G401.6 (cell line): ENCODE data around the gene CHMP2A.
"Not testable (repeated sequence)": the region's sequence is repeated elsewhere in the genome, so short reads cannot be mapped to it uniquely, and the experiment has no call there.

Source experiments
- FAIRE-seq: peaks from 2 replicates; lab custom pipeline; 2012; peaks lifted over from hg19 to GRCh38; lab: Jason Lieb, UNC

Gene CHMP2A

DNA sequence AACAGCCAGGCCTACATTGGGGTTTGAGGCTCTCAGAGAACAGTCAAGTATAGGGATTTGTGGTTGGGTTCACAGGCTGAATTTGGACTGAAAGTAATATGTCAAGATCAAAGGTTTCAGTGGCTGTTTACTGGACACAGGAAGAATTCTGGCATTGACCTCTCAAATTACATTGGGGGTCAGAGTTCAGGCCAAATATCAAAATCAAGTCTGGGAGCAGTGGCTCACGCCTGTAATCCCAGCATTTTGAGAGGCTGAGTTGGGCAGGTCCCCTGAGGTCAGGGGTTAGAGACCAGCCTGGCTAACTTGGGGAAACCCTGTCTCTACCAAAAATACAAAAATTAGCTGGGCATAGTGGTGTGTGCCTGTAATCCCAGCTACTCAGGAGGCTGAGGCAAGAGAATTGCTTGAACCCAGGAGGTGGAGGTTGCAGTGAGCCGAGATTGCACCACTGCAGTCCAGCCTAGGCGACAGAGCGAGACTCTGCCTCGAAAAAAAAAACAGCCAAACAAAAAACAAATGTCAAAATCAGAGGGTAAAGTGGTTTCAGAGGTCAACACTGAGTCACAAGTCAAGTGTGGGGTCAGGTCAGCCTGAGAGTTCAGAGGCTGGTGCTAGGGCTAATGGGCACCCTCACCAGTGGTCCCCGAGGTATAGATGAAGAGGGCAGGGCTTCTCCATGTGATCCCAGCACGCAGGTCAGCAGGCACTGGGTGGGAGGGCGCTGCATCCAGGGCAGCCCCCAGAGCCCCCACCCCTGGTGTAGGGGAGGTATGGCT lies 44.6 kb downstream of the CHMP2A start:
- FAIRE-seq, result no peak

DNA sequence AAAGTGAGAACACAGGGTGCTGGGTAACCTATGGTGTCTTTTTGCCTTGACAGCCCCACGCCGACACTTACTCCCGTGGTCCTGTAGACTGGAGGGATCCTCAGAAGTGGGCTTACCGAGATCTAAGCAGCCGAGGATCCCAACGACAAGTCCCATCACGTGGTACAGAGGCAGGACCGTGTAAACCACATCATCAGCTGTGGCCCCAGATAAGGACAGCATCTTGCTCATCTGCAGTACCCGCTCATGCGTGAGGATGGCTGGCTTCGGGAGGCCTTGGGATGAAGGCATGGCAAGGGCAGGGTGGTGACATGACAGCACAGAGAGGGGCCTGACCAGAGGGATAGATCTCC lies 45.2 kb downstream of the CHMP2A start:
- no peak for FAIRE-seq

DNA sequence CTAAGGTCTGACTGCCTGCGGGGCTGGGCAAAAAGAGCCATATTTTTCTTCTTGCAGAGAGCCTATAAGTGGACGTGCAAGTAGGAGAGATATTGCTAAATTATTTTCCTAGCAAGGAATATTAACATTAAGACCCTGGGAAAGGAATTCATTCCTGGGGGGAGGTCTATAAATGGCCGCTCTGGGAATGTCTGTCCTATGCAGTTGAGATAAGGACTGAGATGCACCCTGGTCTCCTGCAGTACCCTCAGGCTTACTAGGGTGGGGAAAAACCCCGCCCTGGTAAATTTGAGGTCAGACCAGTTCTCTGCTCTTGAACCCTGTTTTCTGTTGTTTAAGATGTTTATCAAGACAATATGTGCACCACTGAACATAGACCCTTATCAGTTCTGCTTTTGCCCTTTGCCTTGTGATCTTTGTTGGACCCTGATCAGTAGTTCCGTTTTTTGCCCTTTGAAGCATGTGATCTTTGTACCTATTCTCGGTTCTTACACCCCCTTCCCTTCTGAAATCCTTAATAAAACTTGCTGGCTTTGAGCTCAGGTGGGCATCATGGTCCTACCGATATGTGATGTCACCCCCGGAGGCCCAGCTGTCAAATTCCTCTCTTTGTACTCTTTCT lies 47.2 kb downstream of the CHMP2A start:
- not testable (repeated sequence) for FAIRE-seq
